SK-N-SH (cell line): ENCODE data around the gene NSRP1. TPM values are rescaled to one million over a fixed set of nuclear protein-coding genes. Genes with fewer than 3 reads are reported as not detected.
"Not testable (repeated sequence)": the region's sequence is repeated elsewhere in the genome, so short reads cannot be mapped to it uniquely, and the experiment has no call there.

ENCODE experiments used
- CTCF ChIA-PET: fragments of 300-600, 350-600 bp; formaldehyde crosslinking; extraction: SDS; loops from one replicate; lab custom pipeline; 2021; lab: Yijun Ruan, JAX
- POLR2A ChIA-PET: fragments of 350-600 bp; sonication (Branson Sonifier 250); formaldehyde crosslinking; extraction: SDS; loops from one replicate; lab custom pipeline; 2020; ENCODE audit warnings: antibody characterized with exemption, inconsistent platforms; lab: Yijun Ruan, JAX
- DNase-seq: peaks from one replicate; pipeline ENCODE4 v3.0.0; 2012
- H2AFZ ChIP-seq: fragments of 200-600 bp; sonication (generic); 2 replicates; pipeline ENCODE4 v1.8.1; 2016; ENCODE audit warnings: antibody characterized with exemption, mild to moderate bottlenecking, low read depth
- H3F3A ChIP-seq: fragments of 200-600 bp; sonication (generic); replicated peaks from 2 replicates; pipeline ENCODE3; 2016; ENCODE audit warnings: antibody characterized with exemption, mild to moderate bottlenecking; ENCODE audit not compliant: insufficient read depth
- H3K27ac ChIP-seq, 2 experiments: fragments of 200-500 bp in 1 of 2; fragments of 200-600 bp in 1 of 2; sonication (Bioruptor generic) in 1 of 2; sonication (generic), shearing (Covaris generic) in 1 of 2; 2 replicates each; pipeline versions ENCODE4 v1.5.1 to v1.6.1; 2014 to 2016; ENCODE audit warnings: low read depth in 2 of 2, inconsistent platforms in 1 of 2, low read length in 1 of 2, mild to moderate bottlenecking in 1 of 2, mixed read lengths in 1 of 2
- H3K27me3 ChIP-seq: fragments of 200-600 bp; sonication (generic), shearing (Covaris generic); 2 replicates; pipeline ENCODE4 v1.6.1; 2016; ENCODE audit warnings: mixed run types; ENCODE audit not compliant: insufficient read depth
- H3K36me3 ChIP-seq, 2 experiments: fragments of 200-500 bp in 1 of 2; fragments of 200-600 bp in 1 of 2; sonication (Bioruptor generic) in 1 of 2; sonication (generic) in 1 of 2; replicated peaks in 1 of 2; 2 replicates each; pipeline versions ENCODE3 to v1.5.1; 2014 to 2016; ENCODE audit warnings: low read length in 1 of 2, mild to moderate bottlenecking in 1 of 2; ENCODE audit not compliant: insufficient read depth in 2 of 2, control insufficient read depth in 1 of 2
- H3K4me1 ChIP-seq, 2 experiments: fragments of 200-500 bp in 1 of 2; fragments of 200-600 bp in 1 of 2; sonication (Bioruptor generic) in 1 of 2; sonication (generic), shearing (Covaris generic) in 1 of 2; 2 replicates each; pipeline versions ENCODE4 v1.5.1 to v1.6.1; 2014 to 2016; ENCODE audit warnings: low read depth in 1 of 2, low read length in 1 of 2, mixed run types in 1 of 2; ENCODE audit not compliant: insufficient read depth in 2 of 2, control insufficient read depth in 1 of 2
- H3K4me2 ChIP-seq: fragments of 200-600 bp; sonication (generic), shearing (Covaris generic); 2 replicates; pipeline ENCODE4 v1.6.1; 2017; ENCODE audit warnings: mixed run types
- H3K4me3 ChIP-seq, 2 experiments: fragments of 200-500 bp in 1 of 2; fragments of 200-600 bp in 1 of 2; sonication (Bioruptor generic) in 1 of 2; sonication (generic), shearing (Covaris generic) in 1 of 2; 2 replicates each; pipeline versions ENCODE4 v1.5.1 to v1.8.1; 2014 to 2016; ENCODE audit warnings: low read depth in 2 of 2, inconsistent platforms in 1 of 2, low read length in 1 of 2, mild to moderate bottlenecking in 1 of 2, mixed read lengths in 1 of 2, moderate library complexity in 1 of 2
- H3K79me2 ChIP-seq: fragments of 200-600 bp; sonication (generic); 2 replicates; pipeline ENCODE4 v1.8.1; 2017; ENCODE audit warnings: mild to moderate bottlenecking; ENCODE audit not compliant: insufficient read depth
- H3K9ac ChIP-seq: fragments of 200-600 bp; sonication (generic); 2 replicates; pipeline ENCODE4 v1.6.1; 2017; ENCODE audit warnings: mixed run types
- H3K9me2 ChIP-seq: fragments of 200-600 bp; sonication (generic); 2 replicates; pipeline ENCODE4 v1.6.1; 2017; ENCODE audit warnings: mixed run types
- H3K9me3 ChIP-seq: fragments of 200-600 bp; sonication (generic); 2 replicates; pipeline ENCODE4 v1.6.1; 2017; ENCODE audit warnings: mixed run types, mild to moderate bottlenecking, moderate library complexity
- H4K20me1 ChIP-seq: fragments of 200-600 bp; sonication (generic); 2 replicates; pipeline ENCODE4 v1.6.1; 2017; ENCODE audit warnings: mild to moderate bottlenecking, mixed run types; ENCODE audit not compliant: insufficient read depth
- ELF1 ChIP-seq: IDR thresholded peaks from 2 replicates; pipeline ENCODE4 v1.4.0; 2012
- EP300 ChIP-seq, 2 experiments: IDR thresholded peaks; 2 replicates each; pipeline versions ENCODE4 v1.4.0 to v1.6.1; 2012; ENCODE audit warnings: borderline replicate concordance in 1 of 2, low read depth in 1 of 2, low read length in 1 of 2
- FOSL2 ChIP-seq: IDR thresholded peaks from 2 replicates; pipeline ENCODE4 v1.4.0; 2012; ENCODE audit warnings: low read depth, mild to moderate bottlenecking, moderate library complexity, borderline replicate concordance
- FOXM1 ChIP-seq: IDR thresholded peaks from 2 replicates; pipeline ENCODE4 v1.4.0; 2012; ENCODE audit warnings: low read depth, mild to moderate bottlenecking
- NFIC ChIP-seq: IDR thresholded peaks from 2 replicates; pipeline ENCODE4 v1.4.0; 2012; ENCODE audit warnings: borderline replicate concordance
- NRF1 ChIP-seq: IDR thresholded peaks from 2 replicates; pipeline ENCODE4 v1.6.1; 2012; ENCODE audit warnings: low read depth, mild to moderate bottlenecking, low read length
- RCOR1 ChIP-seq: fragments of 150-350 bp; IDR thresholded peaks from 2 replicates; pipeline ENCODE4 v1.6.1; 2017; ENCODE audit warnings: antibody characterized with exemption, low read length
- RFX5 ChIP-seq: IDR thresholded peaks from 2 replicates; pipeline ENCODE4 v1.6.1; 2012; ENCODE audit warnings: mild to moderate bottlenecking, improper control_type of control experiment, low read length
- RXRA ChIP-seq: IDR thresholded peaks from 2 replicates; pipeline ENCODE4 v1.4.0; 2012; ENCODE audit warnings: low read depth, mild to moderate bottlenecking, borderline replicate concordance
- TAF1 ChIP-seq: IDR thresholded peaks from 2 replicates; pipeline ENCODE4 v1.6.1; 2012; ENCODE audit warnings: low read depth, mild to moderate bottlenecking, low read length, moderate library complexity, borderline replicate concordance
- TEAD4 ChIP-seq: IDR thresholded peaks from 2 replicates; pipeline ENCODE4 v1.4.0; 2012; ENCODE audit warnings: mild to moderate bottlenecking, borderline replicate concordance; ENCODE audit not compliant: insufficient read depth
- WGBS: methylation state at CpG from one replicate; pipeline ENCODE4 v1.1.6; 2017; ENCODE audit warnings: low lambda C conversion rate; 5-methylcytosine and 5-hydroxymethylcytosine counted together
- polyA plus RNA-seq, 3 experiments: library from polyadenylated mRNA; depleted of rRNA; stranded (reverse); fragments of >200 nt; gene quantifications; 2 replicates each; pipeline ENCODE4 v1.2.3, GENCODE V29; 2012
- TF ChIP-seq, protein P1 (sequence below): fragments of 200-600 bp; sonication (generic); IDR thresholded peaks from 2 replicates; pipeline ENCODE4 v1.6.1; 2017; ENCODE audit warnings: antibody characterized with exemption, mild to moderate bottlenecking, moderate library complexity
- TF ChIP-seq, protein P2 (sequence below): IDR thresholded peaks from 2 replicates; pipeline ENCODE4; 2012
- TF ChIP-seq, protein P3 (sequence below): fragments of 150-350 bp; IDR thresholded peaks from 2 replicates; pipeline ENCODE4 v1.6.1; 2017; ENCODE audit warnings: antibody characterized with exemption, low read length, low read depth, borderline replicate concordance
- TF ChIP-seq, protein P4 (sequence below): IDR thresholded peaks from 2 replicates; pipeline ENCODE4 v1.4.0; 2012; ENCODE audit warnings: low read depth, borderline replicate concordance
- TF ChIP-seq, protein P5 (sequence below): fragments of 150-350 bp; IDR thresholded peaks from 2 replicates; pipeline ENCODE4 v1.6.1; 2016; ENCODE audit warnings: mild to moderate bottlenecking, low read depth, low read length
- TF ChIP-seq, protein P6 (sequence below): IDR thresholded peaks from 2 replicates; pipeline ENCODE4 v1.4.0; 2012; ENCODE audit warnings: low read depth

Gene NSRP1
- polyA plus RNA-seq, 1 of the 3 experiments (the other 2 are of a cell fraction) = 10.8 TPM

DNA sequence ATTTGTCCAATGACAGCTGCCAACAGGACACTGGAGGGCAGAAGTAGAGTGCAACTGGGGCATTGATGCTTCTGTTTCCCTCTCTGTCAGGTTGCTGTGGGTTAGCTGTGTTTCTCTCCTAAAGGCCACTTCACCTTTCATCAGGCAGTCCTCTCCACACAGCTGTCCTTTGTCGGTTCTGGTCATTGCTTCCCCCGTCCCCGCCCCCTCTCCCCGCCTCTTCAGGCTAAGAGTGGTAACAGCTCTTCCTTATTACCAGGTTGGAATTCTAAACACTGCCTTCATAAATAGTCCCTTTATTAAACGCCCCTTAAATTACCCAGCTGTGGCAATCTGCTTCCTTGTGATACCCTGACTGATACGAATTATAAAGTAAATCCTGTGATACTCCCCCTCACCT is 31.8 kb upstream of the NSRP1 start (continued):
- TF ChIP-seq, protein P1, sequence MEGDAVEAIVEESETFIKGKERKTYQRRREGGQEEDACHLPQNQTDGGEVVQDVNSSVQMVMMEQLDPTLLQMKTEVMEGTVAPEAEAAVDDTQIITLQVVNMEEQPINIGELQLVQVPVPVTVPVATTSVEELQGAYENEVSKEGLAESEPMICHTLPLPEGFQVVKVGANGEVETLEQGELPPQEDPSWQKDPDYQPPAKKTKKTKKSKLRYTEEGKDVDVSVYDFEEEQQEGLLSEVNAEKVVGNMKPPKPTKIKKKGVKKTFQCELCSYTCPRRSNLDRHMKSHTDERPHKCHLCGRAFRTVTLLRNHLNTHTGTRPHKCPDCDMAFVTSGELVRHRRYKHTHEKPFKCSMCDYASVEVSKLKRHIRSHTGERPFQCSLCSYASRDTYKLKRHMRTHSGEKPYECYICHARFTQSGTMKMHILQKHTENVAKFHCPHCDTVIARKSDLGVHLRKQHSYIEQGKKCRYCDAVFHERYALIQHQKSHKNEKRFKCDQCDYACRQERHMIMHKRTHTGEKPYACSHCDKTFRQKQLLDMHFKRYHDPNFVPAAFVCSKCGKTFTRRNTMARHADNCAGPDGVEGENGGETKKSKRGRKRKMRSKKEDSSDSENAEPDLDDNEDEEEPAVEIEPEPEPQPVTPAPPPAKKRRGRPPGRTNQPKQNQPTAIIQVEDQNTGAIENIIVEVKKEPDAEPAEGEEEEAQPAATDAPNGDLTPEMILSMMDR = no peak
- TF ChIP-seq NRF1 = no peak

DNA sequence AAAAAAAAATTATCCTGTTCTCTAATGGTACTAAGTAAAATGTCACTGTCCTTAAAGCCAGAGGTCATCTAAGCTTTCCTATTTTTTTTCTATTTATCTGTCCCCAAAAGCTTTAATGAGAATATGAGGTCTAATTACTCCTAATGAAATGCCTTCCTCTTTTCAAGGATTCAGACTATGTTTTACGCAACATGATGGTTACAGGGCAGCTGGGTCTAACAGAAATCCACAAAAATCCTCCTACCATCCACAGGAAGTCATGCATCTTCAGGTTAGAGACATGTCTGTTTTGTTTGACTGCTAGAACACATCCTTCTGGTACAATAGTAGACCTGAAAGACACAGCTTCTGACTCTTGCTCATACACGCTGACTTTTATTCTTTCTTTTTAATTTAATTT is 29.7 kb upstream of the NSRP1 start:
- Histone ChIP-seq H3K9ac (no peak overlapping the region), H4K20me1 (no peaks in the 10 kb centered on the region), H3K27ac (no peak overlapping the region), H3K27me3 (no peaks in the 10 kb centered on the region), H3K9me2 (no peaks in the 10 kb centered on the region), H3F3A (peaks cover 11% of the 10 kb centered on the region), H3K4me3 (no peak overlapping the region), H3K36me3 (no peaks in the 10 kb centered on the region), H3K79me2 (no peaks in the 10 kb centered on the region), H2AFZ (no peak overlapping the region), H3K9me3 (no peaks in the 10 kb centered on the region), H3K4me2 (no peak overlapping the region), H3K4me1 (peaks cover 0 to 13% of the 10 kb centered on the region in 2 experiments; a peak in 1 of 4 replicates)
- 69% methylated on average over 2 of the region's 2 CpGs for WGBS
- DNase-seq = no peak
- ChIA-PET POLR2A (no interaction called here), CTCF (interaction anchor here (1.0 to 1.2 kb wide), 2 partner anchors 9 to 23 kb away, joined by 3 read pairs; no protein-coding TSS in a partner anchor)
- TF ChIP-seq, protein P2, sequence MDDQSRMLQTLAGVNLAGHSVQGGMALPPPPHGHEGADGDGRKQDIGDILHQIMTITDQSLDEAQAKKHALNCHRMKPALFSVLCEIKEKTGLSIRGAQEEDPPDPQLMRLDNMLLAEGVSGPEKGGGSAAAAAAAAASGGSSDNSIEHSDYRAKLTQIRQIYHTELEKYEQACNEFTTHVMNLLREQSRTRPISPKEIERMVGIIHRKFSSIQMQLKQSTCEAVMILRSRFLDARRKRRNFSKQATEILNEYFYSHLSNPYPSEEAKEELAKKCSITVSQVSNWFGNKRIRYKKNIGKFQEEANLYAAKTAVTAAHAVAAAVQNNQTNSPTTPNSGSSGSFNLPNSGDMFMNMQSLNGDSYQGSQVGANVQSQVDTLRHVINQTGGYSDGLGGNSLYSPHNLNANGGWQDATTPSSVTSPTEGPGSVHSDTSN = no peak
- TF ChIP-seq, protein P3, sequence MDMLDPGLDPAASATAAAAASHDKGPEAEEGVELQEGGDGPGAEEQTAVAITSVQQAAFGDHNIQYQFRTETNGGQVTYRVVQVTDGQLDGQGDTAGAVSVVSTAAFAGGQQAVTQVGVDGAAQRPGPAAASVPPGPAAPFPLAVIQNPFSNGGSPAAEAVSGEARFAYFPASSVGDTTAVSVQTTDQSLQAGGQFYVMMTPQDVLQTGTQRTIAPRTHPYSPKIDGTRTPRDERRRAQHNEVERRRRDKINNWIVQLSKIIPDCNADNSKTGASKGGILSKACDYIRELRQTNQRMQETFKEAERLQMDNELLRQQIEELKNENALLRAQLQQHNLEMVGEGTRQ = no peak
- TF ChIP-seq ELF1 = no peak
- TF ChIP-seq, protein P4, sequence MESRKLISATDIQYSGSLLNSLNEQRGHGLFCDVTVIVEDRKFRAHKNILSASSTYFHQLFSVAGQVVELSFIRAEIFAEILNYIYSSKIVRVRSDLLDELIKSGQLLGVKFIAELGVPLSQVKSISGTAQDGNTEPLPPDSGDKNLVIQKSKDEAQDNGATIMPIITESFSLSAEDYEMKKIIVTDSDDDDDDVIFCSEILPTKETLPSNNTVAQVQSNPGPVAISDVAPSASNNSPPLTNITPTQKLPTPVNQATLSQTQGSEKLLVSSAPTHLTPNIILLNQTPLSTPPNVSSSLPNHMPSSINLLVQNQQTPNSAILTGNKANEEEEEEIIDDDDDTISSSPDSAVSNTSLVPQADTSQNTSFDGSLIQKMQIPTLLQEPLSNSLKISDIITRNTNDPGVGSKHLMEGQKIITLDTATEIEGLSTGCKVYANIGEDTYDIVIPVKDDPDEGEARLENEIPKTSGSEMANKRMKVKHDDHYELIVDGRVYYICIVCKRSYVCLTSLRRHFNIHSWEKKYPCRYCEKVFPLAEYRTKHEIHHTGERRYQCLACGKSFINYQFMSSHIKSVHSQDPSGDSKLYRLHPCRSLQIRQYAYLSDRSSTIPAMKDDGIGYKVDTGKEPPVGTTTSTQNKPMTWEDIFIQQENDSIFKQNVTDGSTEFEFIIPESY = no peak
- no peak for TF ChIP-seq RXRA
- TF ChIP-seq NFIC = no peak
- TF ChIP-seq, protein P5, sequence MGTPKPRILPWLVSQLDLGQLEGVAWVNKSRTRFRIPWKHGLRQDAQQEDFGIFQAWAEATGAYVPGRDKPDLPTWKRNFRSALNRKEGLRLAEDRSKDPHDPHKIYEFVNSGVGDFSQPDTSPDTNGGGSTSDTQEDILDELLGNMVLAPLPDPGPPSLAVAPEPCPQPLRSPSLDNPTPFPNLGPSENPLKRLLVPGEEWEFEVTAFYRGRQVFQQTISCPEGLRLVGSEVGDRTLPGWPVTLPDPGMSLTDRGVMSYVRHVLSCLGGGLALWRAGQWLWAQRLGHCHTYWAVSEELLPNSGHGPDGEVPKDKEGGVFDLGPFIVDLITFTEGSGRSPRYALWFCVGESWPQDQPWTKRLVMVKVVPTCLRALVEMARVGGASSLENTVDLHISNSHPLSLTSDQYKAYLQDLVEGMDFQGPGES = no peak
- TF ChIP-seq FOXM1 = no peak
- TF ChIP-seq, protein P6, sequence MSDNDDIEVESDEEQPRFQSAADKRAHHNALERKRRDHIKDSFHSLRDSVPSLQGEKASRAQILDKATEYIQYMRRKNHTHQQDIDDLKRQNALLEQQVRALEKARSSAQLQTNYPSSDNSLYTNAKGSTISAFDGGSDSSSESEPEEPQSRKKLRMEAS = no peak
- TF ChIP-seq RFX5 = no peak
- TF ChIP-seq FOSL2 = no peak
- TF ChIP-seq TAF1 = no peak
- TF ChIP-seq RCOR1 = no peak
- TF ChIP-seq EP300 (IDR thresholded peaks at IDR 0.05; ENCODE audit: borderline replicate concordance in 1 of 2, low read depth in 1 of 2, low read length in 1 of 2) = no peak
- TF ChIP-seq TEAD4 = no peak

DNA sequence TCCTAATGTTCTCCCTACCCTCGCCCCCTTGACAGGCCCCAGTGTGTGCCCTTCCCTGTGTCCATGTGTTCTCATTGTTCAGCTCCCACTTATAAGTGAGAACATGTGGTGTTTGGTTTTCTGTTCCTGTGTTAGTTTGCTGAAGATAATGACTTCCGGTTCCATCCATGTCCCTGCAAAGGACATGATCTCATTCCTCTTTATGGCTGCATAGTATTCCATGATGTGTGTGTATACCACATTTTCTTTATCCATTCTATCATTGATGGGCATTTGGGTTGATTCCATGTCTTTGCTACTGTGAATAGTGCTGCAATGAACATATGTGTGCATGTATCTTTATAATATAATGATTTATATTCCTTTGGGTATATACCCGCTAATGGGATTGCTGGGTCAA is 29.2 kb upstream of the NSRP1 start:
- H3K4me2 ChIP-seq, H3K4me3 ChIP-seq, POLR2A ChIA-PET, H3K36me3 ChIP-seq, H3K9me2 ChIP-seq, H3K27me3 ChIP-seq, H4K20me1 ChIP-seq, H3K79me2 ChIP-seq, H3K27ac ChIP-seq, H2AFZ ChIP-seq, H3K9ac ChIP-seq, H3K9me3 ChIP-seq, DNase-seq: not testable (repeated sequence)
- WGBS = 63% methylated on average over 3 of the region's 3 CpGs
- CTCF ChIA-PET = interaction anchor here (1.0 to 1.2 kb wide), 2 partner anchors 9 to 22 kb away, joined by 3 read pairs; no protein-coding TSS in a partner anchor
- Histone ChIP-seq H3K4me1 (peaks cover 0 to 17% of the 10 kb centered on the region in 2 experiments; a peak in 1 of 4 replicates), H3F3A (peaks cover 13% of the 10 kb centered on the region)
